GM12874 (cell line): Measurements from ENCODE around the gene SLC1A4.

Source experiments
- CTCF ChIP-seq: IDR thresholded peaks from 2 replicates; pipeline ENCODE4 v1.5.1; 2011; ENCODE audit warnings: low read depth, mild to moderate bottlenecking, control low read depth, low read length, moderate library complexity; ENCODE audit not compliant: insufficient read depth

SLC1A4 gene

DNA sequence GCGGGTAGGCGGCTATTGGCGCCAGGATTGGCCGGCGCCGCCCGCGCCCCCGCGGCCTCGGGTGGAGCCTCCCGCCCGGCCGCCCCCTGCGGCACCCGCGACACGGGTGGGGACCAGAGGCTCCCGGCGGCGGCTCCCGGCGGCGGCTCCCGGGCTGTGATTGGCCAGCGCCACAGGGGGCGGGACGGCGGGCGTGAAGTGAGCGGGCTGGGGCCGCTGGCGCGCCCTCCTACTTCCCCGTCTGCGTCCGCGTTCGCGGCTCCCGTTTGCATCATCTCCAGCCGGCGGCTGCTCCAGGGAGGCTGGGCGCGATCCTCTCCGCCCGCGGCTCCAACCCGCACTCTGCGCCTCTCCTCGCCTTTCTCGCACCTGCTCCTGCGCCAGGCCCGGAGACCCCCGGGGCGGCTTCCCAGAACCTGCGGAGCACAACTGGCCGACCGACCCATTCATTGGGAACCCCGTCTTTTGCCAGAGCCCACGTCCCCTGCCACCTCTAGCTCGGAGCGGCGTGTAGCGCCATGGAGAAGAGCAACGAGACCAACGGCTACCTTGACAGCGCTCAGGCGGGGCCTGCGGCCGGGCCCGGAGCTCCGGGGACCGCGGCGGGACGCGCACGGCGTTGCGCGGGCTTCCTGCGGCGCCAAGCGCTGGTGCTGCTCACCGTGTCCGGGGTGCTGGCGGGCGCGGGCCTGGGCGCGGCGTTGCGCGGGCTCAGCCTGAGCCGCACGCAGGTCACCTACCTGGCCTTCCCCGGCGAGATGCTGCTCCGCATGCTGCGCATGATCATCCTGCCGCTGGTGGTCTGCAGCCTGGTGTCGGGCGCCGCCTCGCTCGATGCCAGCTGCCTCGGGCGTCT lies at the start of gene SLC1A4:
Gene SLC1A4 (plus strand): TSS at position 274 of the 856 bp plus-strand sequence. CDS start 245 bp downstream, at position 519.
- TF ChIP-seq CTCF: no peak

- TF ChIP-seq CTCF: no peak
Measured at GRCh38 chr2:64941143-64941542, 48.1 kb upstream of the SLC1A4 start.

- no peak for TF ChIP-seq CTCF
Measured at GRCh38 chr2:64941801-64942200, 47.4 kb upstream of the SLC1A4 start.

- TF ChIP-seq CTCF: no peak
Measured at GRCh38 chr2:64942693-64943092, 46.5 kb upstream of the SLC1A4 start.

- TF ChIP-seq CTCF: no peak
Measured at GRCh38 chr2:64943387-64944150, 45.6 kb upstream of the SLC1A4 start.

DNA sequence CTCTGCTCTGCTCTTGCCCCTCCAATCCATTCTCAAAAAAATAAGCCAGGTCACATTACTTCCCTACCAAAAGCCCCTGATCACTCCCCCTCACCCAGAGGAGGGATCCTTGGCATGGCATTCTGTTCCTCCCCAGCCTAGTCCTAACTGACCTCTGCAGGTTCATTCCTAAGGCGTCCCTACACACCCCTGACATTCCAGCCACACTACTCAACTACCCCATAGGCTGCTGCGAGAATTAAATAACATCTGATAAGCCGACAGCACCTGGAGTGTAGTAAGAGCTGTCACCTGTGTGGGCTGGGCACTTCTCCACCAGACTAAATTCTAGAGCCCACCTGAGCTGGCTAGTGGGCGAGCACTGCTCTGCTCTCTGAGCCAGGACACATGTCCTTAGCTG lies 44.7 kb upstream of the SLC1A4 start:
- TF ChIP-seq CTCF: no peak

DNA sequence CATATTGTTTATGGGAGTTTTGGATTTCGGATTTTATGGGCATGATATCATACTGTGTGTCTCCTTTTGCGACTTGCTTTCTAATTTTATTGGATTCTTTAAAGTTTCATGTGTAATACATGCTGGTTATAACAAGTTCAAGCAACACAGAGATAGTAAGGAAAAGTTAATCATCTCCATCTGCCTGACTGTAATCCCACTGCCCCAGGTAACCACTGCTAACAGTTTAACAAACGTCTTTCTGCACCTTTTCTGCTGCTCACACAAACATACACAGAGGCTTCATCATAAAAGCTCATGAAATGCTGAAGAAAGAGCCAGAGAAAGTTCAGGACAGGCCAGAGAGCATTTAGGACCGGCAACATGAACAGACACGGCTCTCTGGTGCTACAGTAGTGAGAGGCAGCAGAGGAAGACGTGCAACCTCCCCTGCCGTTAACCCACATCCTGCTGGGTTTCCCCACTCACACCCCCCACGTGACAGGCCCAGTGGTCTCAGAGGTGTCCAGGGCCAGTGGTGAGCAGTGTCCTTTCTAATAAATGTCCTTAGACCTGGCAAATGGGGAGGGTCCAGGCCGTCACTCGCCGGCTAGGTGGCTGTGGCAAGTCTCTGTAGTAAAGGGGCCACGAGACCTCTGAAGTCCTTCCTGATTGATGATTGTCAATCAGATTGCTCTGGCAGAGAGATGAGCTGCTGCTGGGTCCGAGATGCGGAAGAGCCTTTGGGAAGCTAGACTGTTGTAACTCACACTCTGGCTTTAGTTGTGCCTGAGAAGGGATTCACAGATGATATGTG lies 43.0 kb upstream of the SLC1A4 start:
- no peak for TF ChIP-seq CTCF
